Hepatic stellate cell (primary cell): Measurements from ENCODE around the gene NDUFS6.
A peak's percentile ranks its signal among the peaks of the same experiment; 100 is the strongest.
"Not testable (repeated sequence)": the region's sequence is repeated elsewhere in the genome, so short reads cannot be mapped to it uniquely, and the experiment has no call there.

Experiments
- DNase-seq: peaks from one replicate; pipeline ENCODE4 v3.0.0; 2011; ENCODE audit warnings: low spot score

NDUFS6 gene

DNA sequence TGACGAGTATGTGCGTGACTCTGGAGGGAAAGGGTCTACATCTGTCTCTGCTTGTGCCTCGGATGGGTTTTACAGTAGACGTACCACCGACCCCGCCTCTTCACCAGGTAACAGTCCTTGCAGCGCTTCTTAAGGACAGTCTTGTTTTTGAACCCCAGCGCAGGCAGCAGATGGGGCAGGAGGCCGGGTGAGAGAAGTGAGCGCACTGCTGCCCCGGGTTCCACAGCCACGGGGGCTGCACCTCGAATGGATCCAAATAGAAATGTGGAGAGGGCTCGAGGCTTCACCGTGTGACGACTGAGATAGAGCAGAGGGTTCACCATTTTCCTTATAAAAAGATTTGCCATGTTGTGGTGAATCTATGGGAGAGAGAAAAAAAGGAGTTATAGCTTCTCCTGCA lies 2.6 kb upstream of the NDUFS6 start:
- not testable (repeated sequence) for DNase-seq

DNA sequence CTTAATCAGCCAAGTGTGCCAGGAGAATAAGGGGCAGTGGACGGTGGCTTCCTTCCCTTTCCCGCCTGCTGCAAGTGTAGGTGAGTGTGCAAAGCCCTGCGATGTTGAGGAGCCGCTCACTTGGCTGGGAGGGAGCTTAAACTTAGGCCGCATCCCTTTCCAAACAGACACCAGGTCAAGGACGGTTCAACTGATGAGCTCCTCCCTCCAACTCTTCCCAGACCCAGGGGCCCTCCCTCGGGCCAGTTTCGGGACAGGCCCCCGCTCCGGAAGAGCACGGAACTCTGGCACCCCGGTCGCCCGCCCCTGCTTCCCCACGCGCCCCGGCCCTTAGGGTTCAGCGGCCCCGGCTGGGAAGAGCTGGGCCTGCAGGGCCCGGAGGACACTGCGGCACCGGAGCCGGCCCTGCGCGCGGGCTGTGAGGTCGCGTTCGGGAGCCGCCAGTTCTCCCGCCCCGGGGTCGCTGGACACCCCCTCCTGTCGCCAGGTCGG lies 2.1 kb upstream of the NDUFS6 start:
- peak; percentile 56 for DNase-seq

DNA sequence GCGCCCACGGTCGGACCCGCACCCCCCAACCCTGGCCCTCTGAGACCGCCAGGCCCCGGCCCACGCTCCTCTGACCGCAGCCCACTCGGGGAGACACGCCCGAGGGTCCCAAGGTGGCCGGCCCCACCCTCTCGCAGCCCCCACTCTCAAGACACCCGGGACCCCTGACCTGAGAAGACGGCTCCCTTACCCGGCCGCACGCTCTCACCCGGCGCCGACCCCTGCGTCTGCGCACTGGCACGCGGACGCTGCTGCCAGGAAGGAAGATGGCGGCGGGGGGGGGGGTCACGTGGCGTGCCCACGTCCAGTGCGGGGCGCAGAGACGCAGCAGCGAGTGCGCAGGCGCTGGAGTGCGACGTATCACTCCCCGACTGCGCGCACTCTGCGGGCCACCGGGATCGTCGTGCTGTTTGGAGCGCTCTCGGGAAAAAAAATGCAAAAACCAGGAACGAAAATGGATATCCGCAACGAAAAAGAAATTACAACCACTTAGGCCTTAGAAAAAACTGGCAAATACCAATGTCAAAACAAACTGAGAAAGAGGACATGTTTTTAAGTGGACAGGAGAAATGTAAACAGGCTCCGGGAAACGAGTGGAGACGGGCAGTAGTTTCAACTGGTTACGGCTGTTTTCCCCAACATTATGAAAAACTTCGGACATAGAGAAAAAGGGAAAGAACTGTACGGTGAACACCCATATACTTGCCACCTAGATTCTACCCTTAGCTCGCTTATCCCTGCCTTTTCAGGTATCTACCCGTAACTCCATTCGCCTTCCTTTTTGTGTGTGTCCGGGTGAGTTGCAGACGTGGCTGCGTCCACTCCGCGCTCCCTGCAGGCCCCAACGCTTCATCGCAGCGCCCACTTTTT lies 1.4 kb upstream of the NDUFS6 start, which contains the start of gene MRPL36:
MRPL36 (minus strand) TSS at position 236 of the 870 bp plus-strand sequence. CDS start 902 bp downstream, outside the sequence.
- DNase-seq = peak; percentile 97

DNA sequence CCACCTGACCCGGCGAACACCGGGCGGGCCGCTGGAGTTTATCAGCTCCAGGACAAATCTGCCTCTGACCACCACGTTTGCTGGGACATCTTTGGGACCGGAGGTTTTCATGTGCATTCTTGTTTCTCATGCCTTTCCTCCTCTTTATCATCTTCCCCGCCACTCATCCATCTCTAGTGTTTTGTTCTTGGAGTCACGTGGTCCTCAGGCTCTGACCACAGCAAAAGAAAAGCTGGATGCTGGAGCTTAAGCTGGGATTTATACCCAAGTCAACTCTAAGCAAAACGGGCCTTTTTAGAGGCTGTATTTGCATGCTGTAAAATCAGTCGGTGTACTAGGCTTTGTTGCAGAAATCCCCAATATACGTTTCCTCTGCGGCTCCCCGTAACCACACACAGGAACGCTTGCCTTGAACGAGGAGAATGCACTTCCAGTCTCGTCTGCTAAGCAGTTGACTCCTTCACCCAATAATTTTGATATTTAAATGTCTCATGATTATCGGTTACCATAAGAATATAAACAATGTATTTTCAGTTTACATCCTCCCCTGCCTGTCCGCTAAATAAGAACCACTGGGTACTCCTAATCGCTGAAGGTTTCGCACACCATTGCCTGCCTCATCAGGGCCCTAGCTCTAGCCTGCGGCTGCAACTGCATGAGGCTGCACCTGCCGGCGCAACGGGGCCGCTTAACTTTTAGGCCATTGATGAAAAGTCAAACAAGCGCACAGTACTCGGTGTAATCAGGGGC lies 560 bp upstream of the NDUFS6 start:
- DNase-seq = peak; percentile 41

DNA sequence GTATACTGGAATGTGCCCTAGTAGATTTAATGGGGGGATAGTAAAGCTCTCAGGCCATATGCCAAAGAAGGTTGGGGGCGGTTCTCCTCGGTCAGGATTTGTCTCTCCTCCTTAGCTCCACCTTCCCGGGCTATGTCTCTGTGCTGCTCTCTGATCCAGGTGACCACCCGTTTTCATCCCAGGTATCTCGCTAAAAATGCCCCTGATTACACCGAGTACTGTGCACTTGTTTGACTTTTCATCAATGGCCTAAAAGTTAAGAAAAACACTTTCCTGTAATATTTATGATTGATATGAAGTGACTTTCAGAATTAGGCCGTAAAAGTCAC lies 724 bp downstream of the NDUFS6 start:
- no peak for DNase-seq

DNA sequence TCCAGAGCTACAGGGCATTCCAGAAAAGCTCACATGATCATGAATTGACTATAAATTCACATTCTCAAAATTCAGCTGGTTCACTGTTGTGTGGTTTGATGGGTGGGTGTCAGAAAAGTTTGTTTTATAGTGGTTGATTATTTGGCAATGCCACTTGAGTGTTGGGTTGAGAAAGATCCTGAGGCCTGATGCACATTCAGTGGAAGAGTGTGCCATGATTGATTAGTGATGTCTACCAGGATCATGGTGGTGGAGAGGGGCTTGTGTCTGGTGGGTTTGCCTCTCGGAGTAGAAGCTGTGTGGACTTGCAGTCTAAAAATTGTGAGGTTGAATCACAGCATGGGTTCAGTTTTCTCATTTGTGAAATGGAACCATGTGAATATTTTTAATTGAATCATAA lies 2.0 kb downstream of the NDUFS6 start:
- no peak for DNase-seq

DNA sequence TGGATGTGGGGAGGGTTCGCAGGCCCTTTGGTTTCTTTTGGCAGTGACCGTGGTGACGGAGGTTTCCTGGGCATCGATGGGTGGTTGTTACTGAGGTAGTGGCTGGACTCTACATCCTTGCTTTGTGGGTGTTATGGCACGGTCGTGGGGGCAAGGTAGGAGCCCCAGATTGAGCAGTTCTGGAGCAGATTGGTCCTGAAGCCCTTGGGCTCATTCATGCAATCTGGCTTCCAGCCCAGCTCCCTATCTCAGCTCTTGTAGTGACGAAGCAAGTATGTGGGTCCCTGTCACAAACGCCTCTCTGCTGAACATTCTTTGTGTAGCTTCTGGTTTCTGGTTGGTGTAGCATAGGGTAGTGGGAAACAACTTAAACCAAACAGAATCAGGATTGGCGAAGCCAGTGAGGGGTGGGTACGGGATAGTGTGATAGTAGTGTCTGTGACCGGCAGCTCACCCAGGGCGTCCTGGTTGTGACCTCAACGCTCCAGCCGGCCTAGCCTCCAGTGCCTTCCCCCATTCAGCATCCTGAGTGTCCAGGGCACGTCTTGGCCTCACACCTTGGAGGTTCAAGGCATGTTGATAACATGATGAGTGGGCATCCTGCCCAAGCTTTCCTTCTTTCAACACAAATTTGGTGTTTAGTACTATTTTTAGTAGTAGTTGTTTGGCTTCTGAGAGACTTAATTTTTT lies 2.9 kb downstream of the NDUFS6 start:
- no peak for DNase-seq

DNA sequence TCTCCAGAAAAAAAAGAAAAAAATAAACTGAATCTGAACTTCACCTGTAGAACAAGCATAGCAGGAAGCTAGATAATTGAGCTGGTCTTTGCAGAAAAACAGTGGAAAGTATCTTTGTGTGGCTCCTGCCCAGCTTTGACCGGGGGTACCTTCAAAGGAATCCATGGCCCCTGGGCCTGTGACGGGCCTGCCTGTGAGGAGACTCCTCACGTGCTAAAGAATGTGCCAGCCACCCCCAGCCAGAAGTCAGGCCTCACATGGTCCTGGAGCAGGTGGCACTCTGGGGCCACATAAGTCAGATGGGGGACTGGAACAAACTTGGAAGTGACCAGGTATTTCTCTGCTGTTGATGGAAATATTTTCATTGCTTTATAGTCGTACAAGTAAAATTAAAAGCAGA lies 4.1 kb downstream of the NDUFS6 start:
- DNase-seq = no peak

DNA sequence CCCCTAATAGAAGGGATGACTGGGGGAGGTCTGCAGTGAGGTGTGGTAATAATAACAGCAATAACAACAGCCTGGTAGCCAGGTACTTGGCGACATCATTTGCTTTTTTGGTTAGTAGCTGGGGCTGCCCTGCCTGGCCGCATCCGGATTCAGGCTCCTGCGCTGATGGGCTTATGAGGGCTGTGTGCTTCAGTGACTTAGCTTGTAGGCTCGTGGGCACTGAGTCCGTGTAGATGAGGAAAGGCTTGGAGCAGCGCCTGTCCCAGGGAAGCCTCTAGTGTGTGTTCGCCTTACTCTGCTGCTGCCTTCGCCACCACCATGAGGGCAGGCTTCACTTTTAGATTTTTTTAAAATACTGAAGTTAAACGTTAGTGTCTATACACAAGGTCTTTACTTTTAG lies 4.5 kb downstream of the NDUFS6 start:
- no peak for DNase-seq

DNA sequence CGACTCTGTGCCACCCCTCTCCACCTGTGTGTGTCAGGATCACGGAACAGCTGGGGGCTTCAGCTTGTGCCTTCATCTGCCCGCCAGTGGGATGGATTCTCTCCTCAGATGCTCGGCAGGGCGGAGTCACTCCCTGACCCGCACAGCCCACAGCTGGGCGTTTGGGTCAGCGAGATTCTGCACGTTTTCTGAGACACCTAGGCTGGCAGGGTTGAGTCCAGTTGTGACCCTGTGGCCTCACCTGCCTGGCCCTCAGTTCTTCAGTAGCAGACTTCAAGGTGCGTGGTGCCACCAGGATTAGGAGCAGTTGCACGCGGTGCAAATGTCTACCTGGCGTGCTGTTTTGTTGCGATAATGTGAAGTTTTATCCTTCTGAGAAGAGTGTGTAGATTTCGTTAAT lies 5.0 kb downstream of the NDUFS6 start:
- no peak for DNase-seq

DNA sequence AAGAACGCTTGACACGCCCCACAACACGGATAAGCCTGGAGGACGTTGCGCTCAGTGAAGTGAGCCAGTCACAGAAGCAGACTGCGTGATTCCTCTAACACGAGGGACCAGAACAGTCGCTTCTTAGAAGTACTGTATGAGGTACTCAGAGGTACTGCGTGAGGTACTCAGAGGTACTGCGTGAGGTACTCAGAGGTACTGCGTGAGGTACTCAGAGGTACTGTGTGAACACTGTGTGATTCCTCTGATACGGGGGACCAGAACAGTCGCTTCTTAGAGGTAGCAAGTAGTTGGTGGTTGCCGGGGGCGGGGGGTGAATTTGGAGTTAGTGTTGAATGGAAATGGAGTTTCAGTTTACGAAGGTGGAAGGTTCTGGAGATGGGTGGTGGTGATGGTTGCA lies 5.8 kb downstream of the NDUFS6 start:
- no peak for DNase-seq

DNA sequence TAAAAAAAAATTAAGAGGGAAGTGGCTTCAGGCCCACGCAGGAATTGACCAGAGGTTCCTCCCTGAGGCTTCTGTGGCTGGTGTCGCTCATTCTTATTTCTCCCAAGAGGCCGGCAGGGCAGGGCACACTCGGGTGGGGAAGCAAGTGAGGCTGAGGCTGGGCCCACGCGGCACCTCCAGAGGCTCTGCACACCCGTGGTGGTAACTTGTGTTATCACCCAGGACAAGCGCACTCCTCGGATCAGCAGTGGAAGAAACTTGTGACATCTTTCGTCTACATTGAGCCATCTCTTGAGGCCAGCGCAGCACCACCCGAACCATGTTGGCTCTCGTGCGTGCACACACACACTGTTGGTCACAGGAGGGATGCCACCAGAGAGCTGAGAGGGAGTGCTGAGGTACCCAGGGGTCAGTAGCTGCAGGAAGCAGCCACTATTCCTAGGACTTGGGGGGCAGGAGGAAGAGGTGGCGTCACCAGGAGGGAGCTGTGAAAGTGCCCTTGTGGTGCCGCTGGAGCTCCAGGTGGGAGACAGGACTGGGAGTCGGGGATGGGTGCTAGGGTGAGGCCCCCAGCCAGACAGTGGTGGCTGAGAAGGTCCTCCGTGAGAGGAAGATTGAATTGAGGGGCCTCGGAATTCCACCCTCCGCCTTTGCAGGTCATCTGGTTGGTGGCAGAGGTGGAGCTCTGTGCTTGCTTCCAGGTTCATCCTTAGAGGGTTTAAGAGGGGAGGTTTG lies 6.4 kb downstream of the NDUFS6 start:
- no peak for DNase-seq

DNA sequence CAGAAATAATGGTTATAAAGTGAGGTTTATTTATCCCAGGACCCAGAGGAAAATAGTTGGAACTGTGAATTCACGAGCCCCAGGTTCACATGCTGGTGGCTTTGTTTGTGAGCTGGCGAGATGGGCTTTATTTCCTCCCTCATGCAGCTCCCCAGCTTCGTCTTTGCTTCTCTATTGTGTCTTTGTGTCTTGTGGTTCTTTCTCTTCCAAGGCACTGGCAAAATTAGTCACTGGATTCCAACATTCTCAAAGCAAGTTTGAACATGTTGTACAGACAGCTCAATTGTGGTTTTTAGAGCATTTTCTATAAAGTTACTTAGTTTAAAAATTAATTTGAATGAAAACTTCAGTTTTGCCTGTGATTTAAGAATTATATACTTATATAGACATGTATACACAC lies 7.2 kb downstream of the NDUFS6 start:
- DNase-seq = no peak

DNA sequence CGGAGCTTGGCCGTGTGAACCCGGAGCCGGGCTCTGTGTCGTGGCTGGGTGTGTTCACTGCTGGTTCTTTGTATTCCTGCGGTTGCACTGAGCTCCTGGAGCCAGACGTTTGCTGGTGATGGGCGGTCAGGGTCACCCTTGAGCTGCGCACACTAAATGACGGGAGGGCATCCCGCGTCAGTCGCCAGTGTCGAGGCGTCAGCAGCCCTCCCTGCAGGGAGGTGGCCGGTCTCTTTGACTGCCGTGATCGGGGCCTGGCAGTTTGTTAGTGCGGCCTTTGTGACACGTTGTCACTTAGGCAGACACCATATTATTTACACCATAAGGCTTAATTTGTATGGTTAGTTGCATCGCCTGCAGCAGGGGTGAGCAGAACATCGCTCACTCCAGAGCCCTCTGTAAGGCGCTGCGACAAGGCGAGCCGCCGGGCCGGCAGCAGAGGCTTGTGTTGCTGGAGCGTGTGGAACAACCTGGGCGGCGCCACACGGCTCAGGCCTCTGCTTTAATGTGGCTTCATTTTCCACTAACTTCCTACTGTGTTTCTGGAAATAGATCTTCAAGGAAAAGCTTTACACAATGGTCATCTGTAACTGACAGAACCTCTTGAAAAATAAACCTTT lies 8.3 kb downstream of the NDUFS6 start:
- no peak for DNase-seq

DNA sequence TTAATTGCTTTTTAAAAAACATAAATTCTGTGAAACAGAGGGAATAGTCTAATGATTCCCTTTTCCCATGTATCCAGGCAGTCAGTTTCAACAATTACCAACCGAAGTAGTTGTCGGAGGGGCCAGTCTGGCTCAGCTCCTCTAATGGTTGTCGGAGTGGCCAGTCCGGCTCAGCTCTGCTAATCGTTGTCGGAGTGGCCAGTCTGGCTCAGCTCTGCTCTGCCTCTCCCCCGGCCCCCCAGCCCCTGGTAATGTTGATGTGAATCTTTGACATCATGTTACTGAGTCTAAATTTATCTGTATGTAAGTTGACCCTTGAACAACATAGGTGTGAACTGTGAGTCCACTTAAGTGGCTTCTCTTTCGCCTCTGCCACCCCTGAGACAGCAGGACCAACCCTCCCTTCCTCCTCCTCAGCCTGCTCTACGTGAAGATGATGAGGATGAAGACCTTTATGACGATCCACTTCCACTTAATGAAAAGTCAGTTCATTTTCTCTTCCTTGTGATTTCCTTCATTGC lies 9.4 kb downstream of the NDUFS6 start:
- DNase-seq = no peak

DNA sequence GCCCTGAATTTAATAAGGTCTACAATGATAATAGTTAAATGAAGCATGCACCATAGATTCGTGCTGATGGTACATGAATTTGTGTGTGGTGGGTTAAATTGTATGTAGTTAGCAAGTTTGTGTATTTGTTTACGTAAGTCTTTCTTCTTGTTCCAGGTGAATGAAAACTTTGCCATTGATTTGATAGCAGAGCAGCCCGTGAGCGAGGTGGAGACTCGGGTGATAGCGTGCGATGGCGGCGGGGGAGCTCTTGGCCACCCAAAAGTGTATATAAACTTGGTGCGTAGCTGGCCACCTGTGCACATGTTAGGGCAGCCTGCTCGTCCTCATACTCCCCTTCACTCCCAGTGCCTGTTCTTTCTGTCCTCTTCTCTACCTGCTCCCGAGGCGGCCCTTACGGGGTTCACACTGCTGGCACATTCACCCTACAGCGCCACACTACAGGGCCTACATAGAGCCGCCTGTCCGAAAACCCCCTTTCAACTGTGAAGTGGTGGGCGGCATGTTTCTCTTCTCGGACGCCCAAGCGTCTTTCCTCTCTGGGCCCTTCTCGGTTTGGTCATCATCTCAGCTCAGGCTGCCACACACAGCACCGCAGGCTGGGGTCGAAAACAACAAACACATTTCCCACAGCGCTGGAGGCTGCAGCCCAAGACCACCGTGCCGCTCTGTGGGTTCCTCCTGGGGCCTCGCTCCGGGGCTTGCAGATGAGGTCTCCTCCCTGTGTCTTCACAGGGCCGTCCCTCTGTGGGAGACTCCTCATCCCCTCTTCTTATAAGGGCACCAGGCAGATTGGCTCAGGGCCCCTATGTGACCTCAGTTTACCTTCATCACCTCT lies 13.2 kb downstream of the NDUFS6 start:
- DNase-seq = no peak

DNA sequence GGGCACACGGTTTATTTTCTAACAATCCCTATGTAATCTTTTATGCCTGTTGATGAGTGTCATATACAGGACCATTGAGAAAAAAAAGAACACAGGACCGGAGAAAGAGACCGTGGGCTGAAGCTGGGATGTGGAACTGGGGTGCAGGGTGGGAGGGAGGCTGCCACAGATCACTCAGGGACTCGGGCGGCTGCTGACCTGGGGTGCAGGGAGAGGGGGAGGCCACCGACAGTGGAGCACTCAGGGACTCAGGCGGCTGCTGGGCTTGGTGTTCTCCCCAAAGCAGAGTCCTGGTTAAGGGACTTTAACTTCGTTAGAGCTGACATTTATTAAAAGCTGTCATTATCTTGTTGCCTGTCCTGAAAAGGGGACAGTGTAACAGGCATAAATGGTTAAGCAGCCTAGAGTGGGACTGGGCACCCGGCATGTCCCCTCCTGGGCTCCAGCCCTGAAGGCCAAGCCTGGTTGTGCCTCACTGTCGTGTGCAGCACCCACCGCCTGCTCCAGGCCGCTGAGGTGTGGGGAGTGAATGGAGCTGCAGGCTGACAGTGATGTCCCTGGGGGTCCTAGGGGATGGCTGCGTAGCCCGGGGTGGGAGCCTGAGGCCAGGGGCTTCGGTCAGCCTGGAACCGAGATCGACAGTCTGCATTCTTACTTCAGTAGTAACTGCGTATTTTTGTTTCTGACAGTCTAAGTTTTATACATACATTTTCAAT lies 14.0 kb downstream of the NDUFS6 start:
- no peak for DNase-seq

DNA sequence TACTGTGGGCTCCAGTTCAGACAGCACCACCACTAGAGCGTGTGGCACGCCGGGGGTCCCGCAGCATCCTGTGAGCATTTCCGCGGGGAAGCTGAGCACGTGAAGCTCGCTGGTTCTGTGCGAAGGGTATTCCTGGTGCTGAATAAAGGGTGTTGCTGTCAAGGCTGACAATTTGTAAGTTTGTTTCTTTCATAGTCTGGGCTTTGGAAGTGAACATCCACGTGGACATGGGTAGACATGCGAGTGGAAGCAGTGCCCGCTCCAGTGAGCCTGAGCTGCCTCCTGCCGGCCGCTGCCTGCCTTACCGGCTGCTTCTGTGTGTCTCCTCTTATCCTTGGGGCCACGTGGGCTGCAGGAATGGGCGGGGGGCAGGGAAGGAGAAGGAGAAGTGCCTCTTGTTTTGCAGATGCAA lies 14.7 kb downstream of the NDUFS6 start:
- DNase-seq = no peak

DNA sequence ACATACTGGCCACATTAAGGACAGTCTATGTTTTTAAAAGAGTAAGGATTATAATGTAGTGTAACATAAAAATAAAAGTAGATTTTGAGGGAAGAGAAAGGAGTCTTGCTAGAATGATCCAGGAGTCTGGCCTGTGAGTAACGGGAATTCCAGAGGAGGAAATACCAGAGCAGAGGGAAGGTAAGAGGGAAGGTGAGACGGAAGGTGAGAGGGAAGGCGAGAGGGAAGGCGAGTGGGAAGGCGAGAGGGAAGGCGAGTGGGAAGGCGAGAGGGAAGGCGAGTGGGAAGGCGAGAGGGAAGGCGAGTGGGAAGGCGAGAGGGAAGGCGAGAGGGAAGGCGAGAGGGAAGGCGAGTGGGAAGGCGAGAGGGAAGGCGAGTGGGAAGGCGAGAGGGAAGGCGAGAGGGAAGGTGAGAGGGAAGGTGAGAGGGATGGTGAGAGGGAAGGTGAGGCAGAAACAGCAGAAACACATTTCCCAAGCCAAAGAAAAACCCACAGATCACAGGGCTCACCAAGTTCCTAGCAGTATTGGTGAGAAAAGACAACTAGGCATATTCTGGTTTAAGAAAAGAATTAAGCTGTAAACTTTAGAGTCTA lies 15.4 kb downstream of the NDUFS6 start:
- not testable (repeated sequence) for DNase-seq
